Peyer's patch (tissue), 4 donors: ENCODE measurements around the gene MSI2. TPM values are rescaled to one million over a fixed set of nuclear protein-coding genes. Genes with fewer than 3 reads are reported as not detected.
A peak's percentile ranks its signal among the peaks of the same experiment; 100 is the strongest.

Source experiments
- DNase-seq, 3 donors: peaks; one replicate each; pipeline ENCODE4 v3.0.0-alpha.2; 2017 to 2019
- H3K27ac ChIP-seq, 4 donors: fragments of 200-600 bp; sonication (generic); one replicate each; pipeline ENCODE4 v1.5.1; 2016 to 2019
- H3K27me3 ChIP-seq, 2 donors: fragments of 200-600 bp; sonication (generic); one replicate each; pipeline ENCODE4 v1.5.1; 2019
- H3K36me3 ChIP-seq, 3 donors: fragments of 200-600 bp; sonication (generic); one replicate each; pipeline ENCODE4 v1.5.1; 2016 to 2019
- H3K4me1 ChIP-seq, 4 donors: fragments of 200-600 bp; sonication (generic); one replicate each; pipeline ENCODE4 v1.5.1; 2016 to 2019
- H3K4me3 ChIP-seq, 4 donors: fragments of 200-600 bp; sonication (generic); 1 replicate in 3 of 4; 2 replicates in 1 of 4; pipeline ENCODE4 v1.5.1; 2016 to 2019; ENCODE audit warnings: mild to moderate bottlenecking in 1 of 4
- H3K9me3 ChIP-seq, 4 donors: fragments of 200-600 bp; sonication (generic); one replicate each; pipeline ENCODE4 v1.5.1; 2016 to 2019; ENCODE audit warnings: mild to moderate bottlenecking in 1 of 4
- CTCF ChIP-seq, 6 experiments: fragments of 450-650 bp in 4 of 6; fragments of 200-600 bp in 2 of 6; sonication (generic) in 1 of 6; IDR thresholded peaks; one replicate each; pipeline ENCODE4 v1.5.1; 2017 to 2019; ENCODE audit warnings: antibody characterized with exemption in 6 of 6, mild to moderate bottlenecking in 3 of 6, moderate library complexity in 1 of 6
- POLR2A ChIP-seq, 2 donors: fragments of 450-650 bp; IDR thresholded peaks; one replicate each; pipeline ENCODE4 v1.5.1; 2017; ENCODE audit warnings: antibody characterized with exemption in 2 of 2, mild to moderate bottlenecking in 2 of 2, moderate library complexity in 2 of 2
- total RNA-seq, 4 donors: library from RNA; depleted of rRNA; stranded (reverse); fragments of >200 nt; gene quantifications; one replicate each; pipeline ENCODE4 v1.1.0, GENCODE V29; 2016

The MSI2 gene
- total RNA-seq, 4 donors from 2014 or later, result 25.9 to 39.0 (median 29.2) TPM

GRCh38 chr17:57425903-57426880, 169.9 kb downstream of the MSI2 start:
- Histone ChIP-seq H3K27ac (peak overlapping the region in 1 of 4 donors; percentile 21), H3K27me3 (no peaks in the 10 kb centered on the region), H3K9me3 (no peaks in the 10 kb centered on the region), H3K4me3 (no peak overlapping the region), H3K4me1 (peaks cover 0 to 26% (median 1%) of the 10 kb centered on the region in 4 donors), H3K36me3 (no peaks in the 10 kb centered on the region)
- DNase-seq, result no peak
- TF ChIP-seq CTCF (IDR thresholded peaks at IDR 0.05) (no peak), POLR2A (IDR thresholded peaks at IDR 0.05) (no peak)

- TF ChIP-seq POLR2A (IDR thresholded peaks at IDR 0.05) (no peak), CTCF (IDR thresholded peaks at IDR 0.05) (no peak)
- no peak overlapping the region for H3K27ac ChIP-seq
- H3K36me3 ChIP-seq, result no peaks in the 10 kb centered on the region
- no peak for DNase-seq
- peaks cover 0 to 14% (median 1%) of the 10 kb centered on the region in 4 donors for H3K4me1 ChIP-seq
- H3K9me3 ChIP-seq, result no peaks in the 10 kb centered on the region
- H3K27me3 ChIP-seq, result no peaks in the 10 kb centered on the region
- no peak overlapping the region for H3K4me3 ChIP-seq
These were observed 173.6 kb downstream of the MSI2 start for GRCh38 chr17:57429966-57430365.

GRCh38 chr17:57431415-57431814, 175.1 kb downstream of the MSI2 start:
- no peak overlapping the region for H3K27ac ChIP-seq
- H3K36me3 ChIP-seq, result no peaks in the 10 kb centered on the region
- no peaks in the 10 kb centered on the region for H3K27me3 ChIP-seq
- DNase-seq, result no peak
- no peak overlapping the region for H3K4me3 ChIP-seq
- no peak for TF ChIP-seq POLR2A (IDR thresholded peaks at IDR 0.05)
- TF ChIP-seq CTCF (IDR thresholded peaks at IDR 0.05), result no peak
- H3K4me1 ChIP-seq, result no peaks in the 10 kb centered on the region
- H3K9me3 ChIP-seq, result no peaks in the 10 kb centered on the region

- Histone ChIP-seq H3K4me3 (no peak overlapping the region), H3K27me3 (no peaks in the 10 kb centered on the region), H3K36me3 (no peaks in the 10 kb centered on the region), H3K27ac (no peak overlapping the region), H3K9me3 (no peaks in the 10 kb centered on the region), H3K4me1 (no peaks in the 10 kb centered on the region)
- TF ChIP-seq POLR2A (IDR thresholded peaks at IDR 0.05) (no peak), CTCF (IDR thresholded peaks at IDR 0.05) (no peak)
- DNase-seq, result no peak
These were observed 176.4 kb downstream of the MSI2 start for GRCh38 chr17:57432507-57433277.

GRCh38 chr17:57433452-57433851, 177.1 kb downstream of the MSI2 start:
- Histone ChIP-seq H3K9me3 (no peaks in the 10 kb centered on the region), H3K4me1 (no peaks in the 10 kb centered on the region), H3K27me3 (no peaks in the 10 kb centered on the region), H3K4me3 (no peak overlapping the region), H3K27ac (no peak overlapping the region), H3K36me3 (no peaks in the 10 kb centered on the region)
- TF ChIP-seq POLR2A (IDR thresholded peaks at IDR 0.05) (no peak), CTCF (IDR thresholded peaks at IDR 0.05) (no peak)
- DNase-seq, result no peak
